ENCODE measurements around the gene PWWP3B. TPM values are rescaled to one million over a fixed set of nuclear protein-coding genes. Genes with fewer than 3 reads are reported as not detected.
"Not testable (repeated sequence)": the region's sequence is repeated elsewhere in the genome, so short reads cannot be mapped to it uniquely, and the experiment has no call there.

PWWP3B gene
- 9.3 and 9.4 TPM in 2 replicates for total RNA-seq (2014; rRNA removed; shearing (Covaris generic))

DNA sequence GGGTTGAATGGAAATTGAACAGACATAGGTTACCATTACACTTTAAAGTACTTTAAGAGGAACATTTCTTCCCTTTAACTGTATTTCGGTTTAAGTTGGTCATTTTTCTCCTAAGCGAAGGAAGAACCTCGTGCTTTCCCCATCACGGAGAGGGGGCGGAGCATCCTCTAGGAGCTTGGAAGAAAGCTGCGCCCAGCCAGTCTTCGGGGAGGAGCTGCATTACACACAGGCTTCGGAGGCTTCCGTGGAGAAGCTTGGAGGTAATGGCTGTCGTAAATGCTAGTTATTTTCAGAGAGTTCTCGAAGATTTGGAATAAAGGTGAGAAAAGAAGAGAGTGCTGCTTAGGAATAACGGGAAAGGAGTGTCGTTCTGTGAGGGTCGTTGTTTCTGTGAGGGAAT lies at the start of gene PWWP3B:
Gene PWWP3B (plus strand): TSS at position 199 of the 400 bp plus-strand sequence. CDS start 37,128 bp downstream, outside the sequence.
- Histone ChIP-seq H3K4me1 (no peaks in the 10 kb centered on the region), H3K27me3 (no peaks in the 10 kb centered on the region), H3K27ac (no peak within 1 kb of the TSS), H3K4me3 (peak within 1 kb of the TSS; percentile 43), H3K36me3 (no peaks in the 10 kb centered on the region), H3K9me3 (replicated peaks) (no peaks in the 10 kb centered on the region)
- peak; percentile 43 to 66 for DNase-seq

DNA sequence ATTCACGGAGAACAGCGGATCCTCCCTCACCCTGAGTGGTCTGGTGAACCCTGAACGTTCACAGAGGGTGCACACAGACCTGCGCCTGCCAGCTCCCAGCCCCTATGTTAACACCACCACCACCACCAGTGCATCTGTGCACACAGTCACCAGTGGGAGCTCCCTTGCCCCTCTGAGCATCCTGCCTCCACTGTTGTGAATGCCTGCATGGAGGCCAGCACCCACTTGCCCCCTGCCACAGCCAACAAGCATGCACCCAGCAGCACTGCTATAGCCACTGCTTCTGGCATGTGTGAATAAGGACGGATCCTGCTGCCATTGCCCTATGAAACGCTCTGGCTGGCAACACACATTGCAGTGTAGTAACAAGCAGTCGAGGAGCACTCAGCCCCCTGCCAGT lies 29.1 kb upstream of the PWWP3B start:
- Histone ChIP-seq H3K36me3 (no peaks in the 10 kb centered on the region), H3K9me3 (replicated peaks) (no peaks in the 10 kb centered on the region), H3K4me1 (no peaks in the 10 kb centered on the region), H3K27me3 (no peaks in the 10 kb centered on the region), H3K4me3 (no peak overlapping the region), H3K27ac (no peak overlapping the region)
- no peak for DNase-seq

- Histone ChIP-seq H3K4me1 (no peaks in the 10 kb centered on the region), H3K9me3 (replicated peaks) (no peaks in the 10 kb centered on the region), H3K27me3 (no peaks in the 10 kb centered on the region), H3K27ac (no peak overlapping the region), H3K4me3 (no peak overlapping the region), H3K36me3 (no peaks in the 10 kb centered on the region)
- DNase-seq: no peak
Observed at GRCh38 chrX:106144755-106145639, 23.1 kb upstream of the PWWP3B start.

DNA sequence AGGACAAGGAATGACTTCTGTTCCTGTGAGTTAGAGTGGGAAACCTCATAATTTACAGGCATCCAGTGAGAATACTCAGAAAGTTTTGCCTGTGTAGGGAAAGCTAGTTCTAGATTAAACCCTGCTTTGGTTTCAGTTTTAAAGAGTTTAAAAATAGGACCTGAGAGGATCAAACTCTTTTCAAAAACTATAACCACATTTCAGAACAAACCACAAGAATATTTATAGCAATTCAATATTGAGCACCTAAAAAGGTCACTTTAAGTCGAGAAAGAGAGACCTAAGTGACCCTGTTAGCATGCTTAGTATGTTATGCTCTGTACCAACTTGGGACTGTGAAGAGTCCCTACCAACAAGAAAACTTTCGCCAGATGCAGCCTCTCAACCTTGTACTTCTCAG lies 17.4 kb upstream of the PWWP3B start:
- H3K9me3 ChIP-seq (replicated peaks): no peaks in the 10 kb centered on the region
- no peak for DNase-seq
- no peaks in the 10 kb centered on the region for H3K36me3 ChIP-seq
- no peak overlapping the region for H3K4me3 ChIP-seq
- no peaks in the 10 kb centered on the region for H3K4me1 ChIP-seq
- no peaks in the 10 kb centered on the region for H3K27me3 ChIP-seq
- H3K27ac ChIP-seq: no peak overlapping the region

- Histone ChIP-seq H3K4me3 (no peak overlapping the region), H3K36me3 (no peaks in the 10 kb centered on the region), H3K27ac (no peak overlapping the region), H3K9me3 (replicated peaks) (no peaks in the 10 kb centered on the region), H3K4me1 (no peaks in the 10 kb centered on the region), H3K27me3 (no peaks in the 10 kb centered on the region)
- DNase-seq: no peak
Observed at GRCh38 chrX:106159861-106160282, 8.2 kb upstream of the PWWP3B start.

GRCh38 chrX:106170318-106170717 lies 2.2 kb downstream of the PWWP3B start:
- H3K9me3 ChIP-seq (replicated peaks): no peaks in the 10 kb centered on the region
- no peak overlapping the region for H3K27ac ChIP-seq
- no peaks in the 10 kb centered on the region for H3K4me1 ChIP-seq
- peak in 1 of 2 experiments; percentile 34 for DNase-seq
- H3K36me3 ChIP-seq: no peaks in the 10 kb centered on the region
- H3K4me3 ChIP-seq: no peak overlapping the region
- H3K27me3 ChIP-seq: no peaks in the 10 kb centered on the region

GRCh38 chrX:106171293-106171820 lies 3.3 kb downstream of the PWWP3B start:
- DNase-seq: no peak
- no peak overlapping the region for H3K27ac ChIP-seq
- H3K9me3 ChIP-seq (replicated peaks): no peaks in the 10 kb centered on the region
- no peaks in the 10 kb centered on the region for H3K27me3 ChIP-seq
- H3K36me3 ChIP-seq: no peaks in the 10 kb centered on the region
- no peaks in the 10 kb centered on the region for H3K4me1 ChIP-seq
- no peak overlapping the region for H3K4me3 ChIP-seq

GRCh38 chrX:106177106-106177981 lies 9.2 kb downstream of the PWWP3B start:
- H3K27me3 ChIP-seq: no peaks in the 10 kb centered on the region
- no peaks in the 10 kb centered on the region for H3K9me3 ChIP-seq (replicated peaks)
- DNase-seq: peak; percentile 89 to 90
- H3K27ac ChIP-seq: peak overlapping the region; percentile 91
- H3K4me1 ChIP-seq: no peaks in the 10 kb centered on the region
- H3K4me3 ChIP-seq: peak overlapping the region; percentile 71
- no peaks in the 10 kb centered on the region for H3K36me3 ChIP-seq

DNA sequence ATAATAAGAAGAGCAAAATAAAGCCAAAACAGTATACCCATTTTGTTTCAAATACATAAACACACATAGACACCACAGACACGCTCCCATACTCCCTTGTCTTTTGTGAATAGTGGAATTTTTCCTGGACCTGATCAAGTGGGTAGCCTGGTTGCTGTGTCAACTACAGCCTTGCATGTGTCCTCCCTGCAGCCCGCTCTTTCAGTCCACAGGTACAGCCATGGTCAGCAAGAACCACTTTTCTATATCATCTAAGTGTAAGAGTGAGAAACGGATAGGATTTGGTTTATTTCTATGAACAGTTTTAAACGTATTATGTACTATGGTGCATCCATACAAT lies 9.8 kb downstream of the PWWP3B start:
- H3K27me3 ChIP-seq: no peaks in the 10 kb centered on the region
- no peaks in the 10 kb centered on the region for H3K9me3 ChIP-seq (replicated peaks)
- peak overlapping the region; percentile 91 for H3K27ac ChIP-seq
- H3K36me3 ChIP-seq: no peaks in the 10 kb centered on the region
- peak in 1 of 2 experiments; percentile 11 for DNase-seq
- no peaks in the 10 kb centered on the region for H3K4me1 ChIP-seq
- peak overlapping the region; percentile 71 for H3K4me3 ChIP-seq

GRCh38 chrX:106178826-106179225 lies 10.7 kb downstream of the PWWP3B start:
- Histone ChIP-seq H3K27me3 (no peaks in the 10 kb centered on the region), H3K36me3 (no peaks in the 10 kb centered on the region), H3K4me1 (no peaks in the 10 kb centered on the region), H3K27ac (no peak overlapping the region), H3K4me3 (no peak overlapping the region), H3K9me3 (replicated peaks) (no peaks in the 10 kb centered on the region)
- DNase-seq: no peak

DNA sequence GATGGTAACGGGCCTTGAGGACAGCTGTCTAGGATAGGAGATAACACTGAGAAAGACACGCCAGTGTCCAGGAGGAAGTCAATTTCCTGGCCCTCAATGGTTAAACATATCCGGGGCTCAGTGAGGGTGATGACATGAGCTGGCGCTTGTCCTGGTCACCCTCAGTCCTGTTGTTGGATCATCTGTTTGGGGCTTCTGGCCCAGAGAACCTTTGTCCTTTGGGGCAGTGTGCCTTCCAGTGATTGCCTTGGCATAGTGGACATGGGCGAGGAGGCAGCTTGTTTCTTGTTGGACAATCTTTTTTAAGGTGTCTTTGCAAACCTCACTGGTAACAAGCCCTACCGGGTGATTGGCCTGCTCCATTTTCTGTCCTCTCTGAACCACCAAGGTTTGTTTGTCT lies 15.6 kb downstream of the PWWP3B start:
- not testable (repeated sequence) for H3K9me3 ChIP-seq (replicated peaks); H3K4me1 ChIP-seq; H3K27ac ChIP-seq; DNase-seq; H3K4me3 ChIP-seq; H3K36me3 ChIP-seq; H3K27me3 ChIP-seq

- H3K9me3 ChIP-seq (replicated peaks): no peaks in the 10 kb centered on the region
- no peaks in the 10 kb centered on the region for H3K36me3 ChIP-seq
- peak; percentile 54 to 72 for DNase-seq
- H3K4me3 ChIP-seq: peak overlapping the region; percentile 32; the same call in 1 of the 2 replicates
- peak overlapping the region; percentile 75 for H3K27ac ChIP-seq
- no peaks in the 10 kb centered on the region for H3K27me3 ChIP-seq
- peaks cover 3% of the 10 kb centered on the region for H3K4me1 ChIP-seq
Observed at GRCh38 chrX:106201502-106202178, 33.5 kb downstream of the PWWP3B start.

DNA sequence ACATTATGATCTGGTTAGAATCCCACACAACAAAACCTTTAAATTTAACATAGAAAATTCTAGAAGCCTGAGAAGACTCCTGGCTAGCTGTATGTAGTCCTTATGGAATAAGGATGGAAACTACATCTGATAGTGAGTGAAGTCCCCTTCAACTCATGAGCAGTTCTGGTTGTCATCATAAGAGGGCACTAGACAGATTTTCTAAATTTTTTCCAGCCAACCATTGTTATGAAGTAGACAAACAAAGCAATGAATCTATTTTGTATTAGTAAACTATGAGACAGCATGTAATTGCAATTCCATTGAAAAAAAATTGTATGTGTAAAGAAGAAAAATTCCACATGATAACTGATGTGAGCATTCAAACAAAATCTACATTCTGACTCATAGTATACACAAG lies 35.2 kb downstream of the PWWP3B start:
- no peak overlapping the region for H3K27ac ChIP-seq
- H3K27me3 ChIP-seq: no peaks in the 10 kb centered on the region
- no peaks in the 10 kb centered on the region for H3K9me3 ChIP-seq (replicated peaks)
- peaks cover 3% of the 10 kb centered on the region for H3K4me1 ChIP-seq
- no peak for DNase-seq
- H3K36me3 ChIP-seq: no peaks in the 10 kb centered on the region
- no peak overlapping the region for H3K4me3 ChIP-seq

GRCh38 chrX:106208154-106208553 lies 40.0 kb downstream of the PWWP3B start:
- Histone ChIP-seq H3K4me1 (no peaks in the 10 kb centered on the region), H3K27ac (no peak overlapping the region), H3K4me3 (no peak overlapping the region), H3K36me3 (no peaks in the 10 kb centered on the region), H3K27me3 (no peaks in the 10 kb centered on the region), H3K9me3 (replicated peaks) (no peaks in the 10 kb centered on the region)
- DNase-seq: no peak

All from SJCRH30 (cell line).